ENCODE results near the gene PLEKHG5. TPM values are rescaled to one million over a fixed set of nuclear protein-coding genes. Genes with fewer than 3 reads are reported as not detected.
"Not testable (repeated sequence)": the region's sequence is repeated elsewhere in the genome, so short reads cannot be mapped to it uniquely, and the experiment has no call there.

Gene PLEKHG5
- total and polyA plus RNA-seq, 2 donors (not counting 1 experiment from before 2014, with no cell fraction given) = 0.13 to 0.20 TPM

- Mint-ChIP-seq H3K27ac (no peak overlapping the region), H3K4me1 (peaks cover 16% of the 10 kb centered on the region), H3K4me3 (no peak overlapping the region), H3K27me3 (peaks cover 37% of the 10 kb centered on the region), H3K9me3 (ENCODE audit: insufficient read depth) (no peaks in the 10 kb centered on the region)
- no peak for TF ChIP-seq CTCF (IDR thresholded peaks at IDR 0.05)
- TF ChIP-seq EZH2 (IDR thresholded peaks at IDR 0.05; ENCODE audit: borderline replicate concordance, insufficient read depth, low read depth, low read length, poor library complexity, severe bottlenecking) = no peak
- Histone ChIP-seq H3K27me3 (replicated peaks in 1 of 4; ENCODE audit: control extremely low read depth in 1 of 4, control insufficient read depth in 3 of 4, insufficient read depth in 4 of 4, low read length in 3 of 4) (peaks cover 0 to 42% (median 13%) of the 10 kb centered on the region in 4 experiments), H3K4me1 (ENCODE audit: control insufficient read depth in 2 of 2, insufficient read depth in 2 of 2, low read length in 2 of 2) (peaks cover 15 to 21% of the 10 kb centered on the region in 2 donors), H3K4me2 (replicated peaks; ENCODE audit: low read depth, low read length, poor library complexity, severe bottlenecking) (no peak overlapping the region), H3K27ac (ENCODE audit: low read length in 2 of 2) (no peak overlapping the region), H3K4me3 (ENCODE audit: control extremely low read depth in 1 of 5, extremely low read depth in 1 of 5, insufficient read depth in 1 of 5, low read depth in 2 of 5, low read length in 4 of 5) (no peak overlapping the region), H2AFZ (ENCODE audit: insufficient read depth, low read depth, low read length, poor library complexity, severe bottlenecking) (no peak overlapping the region), H3K9ac (ENCODE audit: low read length) (no peak overlapping the region), H3K79me2 (ENCODE audit: control insufficient read depth, insufficient read depth, low read length) (no peaks in the 10 kb centered on the region), H3K9me3 (ENCODE audit: control extremely low read depth in 1 of 3, control insufficient read depth in 2 of 3, insufficient read depth in 1 of 3, low read length in 2 of 3) (peaks cover 0 to 7% (median 0%) of the 10 kb centered on the region in 3 donors), H3K36me3 (replicated peaks in 1 of 2; ENCODE audit: control extremely low read depth in 1 of 2, control insufficient read depth in 1 of 2, extremely low read depth in 1 of 2, insufficient read depth in 2 of 2, low read length in 1 of 2) (no peaks in the 10 kb centered on the region), H4K20me1 (ENCODE audit: control insufficient read depth, insufficient read depth, low read length, poor library complexity, severe bottlenecking) (no peaks in the 10 kb centered on the region)
- ATAC-seq (ENCODE audit: low read depth) (no peak), DNase-seq (no peak)
- intact Hi-C loops (cut with micrococcal nuclease) = no loop called here
- POLR2A ChIA-PET = no interaction called here
- 84% methylated on average over 6 of the region's 6 CpGs for WGBS (ENCODE audit: insufficient coverage)
- CTCF ChIA-PET = interaction anchor here (0.7 kb wide), 1 partner anchor 23 kb away, joined by 7 read pairs; no protein-coding TSS in a partner anchor
These were observed 40.5 kb downstream of the PLEKHG5 start for GRCh38 chr1:6450943-6451373.

GRCh38 chr1:6450486-6450885, 41.0 kb downstream of the PLEKHG5 start:
- H3K27ac ChIP-seq (ENCODE audit: low read length in 2 of 2); H3K4me2 ChIP-seq (replicated peaks; ENCODE audit: low read depth, low read length, poor library complexity, severe bottlenecking); H3K4me3 ChIP-seq (ENCODE audit: control extremely low read depth in 1 of 5, extremely low read depth in 1 of 5, insufficient read depth in 1 of 5, low read depth in 2 of 5, low read length in 4 of 5); H3K79me2 ChIP-seq (ENCODE audit: control insufficient read depth, insufficient read depth, low read length); H3K9me3 ChIP-seq (ENCODE audit: control extremely low read depth in 1 of 3, control insufficient read depth in 2 of 3, insufficient read depth in 1 of 3, low read length in 2 of 3); H3K27ac Mint-ChIP-seq; H3K4me3 Mint-ChIP-seq; ATAC-seq (ENCODE audit: low read depth); DNase-seq; POLR2A ChIA-PET; H2AFZ ChIP-seq (ENCODE audit: insufficient read depth, low read depth, low read length, poor library complexity, severe bottlenecking); H3K9me3 Mint-ChIP-seq (ENCODE audit: insufficient read depth); H3K9ac ChIP-seq (ENCODE audit: low read length); intact Hi-C loops (cut with micrococcal nuclease); H3K36me3 ChIP-seq (replicated peaks in 1 of 2; ENCODE audit: control extremely low read depth in 1 of 2, control insufficient read depth in 1 of 2, extremely low read depth in 1 of 2, insufficient read depth in 2 of 2, low read length in 1 of 2); H4K20me1 ChIP-seq (ENCODE audit: control insufficient read depth, insufficient read depth, low read length, poor library complexity, severe bottlenecking): not testable (repeated sequence)
- 24% methylated on average over 10 of the region's 10 CpGs for WGBS (ENCODE audit: insufficient coverage)
- Mint-ChIP-seq H3K27me3 (peaks cover 37% of the 10 kb centered on the region), H3K4me1 (peaks cover 16% of the 10 kb centered on the region)
- Histone ChIP-seq H3K27me3 (replicated peaks in 1 of 4; ENCODE audit: control extremely low read depth in 1 of 4, control insufficient read depth in 3 of 4, insufficient read depth in 4 of 4, low read length in 3 of 4) (peaks cover 0 to 42% (median 12%) of the 10 kb centered on the region in 4 experiments), H3K4me1 (ENCODE audit: control insufficient read depth in 2 of 2, insufficient read depth in 2 of 2, low read length in 2 of 2) (peaks cover 15 to 21% of the 10 kb centered on the region in 2 donors)
- CTCF ChIA-PET = interaction anchor here (0.7 kb wide), 1 partner anchor 23 kb away, joined by 7 read pairs; no protein-coding TSS in a partner anchor

Data from B cell (primary cell).